ENCODE results near the gene ILF2.
"Not testable (repeated sequence)": the region's sequence is repeated elsewhere in the genome, so short reads cannot be mapped to it uniquely, and the experiment has no call there.

The ILF2 gene

DNA sequence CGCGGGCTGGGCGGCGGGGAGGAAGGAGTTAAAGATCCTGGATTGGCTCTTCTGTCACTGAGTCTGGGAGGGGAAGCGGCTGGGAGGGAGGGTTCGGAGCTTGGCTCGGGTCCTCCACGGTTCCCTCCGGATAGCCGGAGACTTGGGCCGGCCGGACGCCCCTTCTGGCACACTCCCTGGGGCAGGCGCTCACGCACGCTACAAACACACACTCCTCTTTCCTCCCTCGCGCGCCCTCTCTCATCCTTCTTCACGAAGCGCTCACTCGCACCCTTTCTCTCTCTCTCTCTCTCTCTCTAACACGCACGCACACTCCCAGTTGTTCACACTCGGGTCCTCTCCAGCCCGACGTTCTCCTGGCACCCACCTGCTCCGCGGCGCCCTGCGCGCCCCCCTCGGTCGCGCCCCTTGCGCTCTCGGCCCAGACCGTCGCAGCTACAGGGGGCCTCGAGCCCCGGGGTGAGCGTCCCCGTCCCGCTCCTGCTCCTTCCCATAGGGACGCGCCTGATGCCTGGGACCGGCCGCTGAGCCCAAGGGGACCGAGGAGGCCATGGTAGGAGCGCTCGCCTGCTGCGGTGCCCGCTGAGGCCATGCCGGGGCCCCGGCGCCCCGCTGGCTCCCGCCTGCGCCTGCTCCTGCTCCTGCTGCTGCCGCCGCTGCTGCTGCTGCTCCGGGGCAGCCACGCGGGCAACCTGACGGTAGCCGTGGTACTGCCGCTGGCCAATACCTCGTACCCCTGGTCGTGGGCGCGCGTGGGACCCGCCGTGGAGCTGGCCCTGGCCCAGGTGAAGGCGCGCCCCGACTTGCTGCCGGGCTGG, 7.9 kb upstream of the ILF2 start, which contains the start of gene NPR1:
Gene NPR1 (plus strand): TSS at position 170 of the 818 bp plus-strand sequence. CDS start 421 bp downstream, at position 591.
- peaks cover 7% of the 10 kb centered on the region for H3K4me1 ChIP-seq (ENCODE audit: control insufficient read depth, insufficient read depth, low read length)
- H3K9me3 ChIP-seq (ENCODE audit: control insufficient read depth, insufficient read depth, low read length), result no peaks in the 10 kb centered on the region
- peak within 1 kb of the TSS; percentile 66 for H3K4me3 ChIP-seq (ENCODE audit: low read depth, low read length)
- H3K36me3 ChIP-seq (ENCODE audit: control insufficient read depth, insufficient read depth, low read length), result no peaks in the 10 kb centered on the region
- peaks cover 41% of the 10 kb centered on the region for H3K27me3 ChIP-seq (ENCODE audit: control insufficient read depth, insufficient read depth, low read length)
- no peak within 1 kb of the TSS for H3K27ac ChIP-seq (ENCODE audit: low read depth, low read length)
- no peak within 1 kb of the TSS for H3K9ac ChIP-seq (ENCODE audit: low read depth, low read length)

DNA sequence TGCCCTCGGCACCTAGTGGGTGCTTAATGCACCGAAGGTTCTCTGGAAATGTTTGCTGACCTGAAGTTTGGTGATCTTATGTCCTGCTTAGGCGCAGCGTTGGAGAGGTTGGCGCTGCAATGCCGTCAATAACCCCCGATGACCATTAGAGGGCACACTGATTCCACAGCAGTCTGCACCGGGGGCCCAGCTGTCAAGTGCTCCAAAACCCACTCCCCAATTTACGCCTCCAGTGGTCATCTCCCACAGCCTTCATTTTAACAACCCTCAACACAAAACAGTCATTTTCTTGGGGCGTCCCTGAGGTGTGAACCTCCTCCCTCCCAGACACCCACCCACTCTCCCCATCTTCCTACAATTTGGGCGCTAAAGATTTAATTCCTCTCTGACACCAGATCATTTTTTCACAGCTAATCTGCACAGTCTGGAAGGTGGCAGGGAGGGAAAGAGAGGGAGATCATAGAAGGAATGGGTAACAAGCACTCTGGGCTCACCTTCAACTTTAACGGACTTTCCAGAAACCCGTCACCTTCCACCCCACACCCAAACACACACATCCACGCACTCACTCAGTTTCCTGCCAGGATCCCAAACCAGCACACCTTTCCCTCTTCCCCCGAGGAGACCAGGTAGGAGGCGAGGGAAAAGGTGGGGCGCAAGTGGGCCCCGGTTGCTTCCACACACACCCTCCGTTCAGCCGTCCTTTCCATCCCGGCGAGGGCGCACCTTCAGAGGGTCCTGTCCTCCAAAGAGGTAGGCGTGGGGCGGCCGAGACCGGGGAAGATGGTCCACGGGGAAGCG, 7.1 kb upstream of the ILF2 start:
- Histone ChIP-seq H3K27ac (ENCODE audit: low read depth, low read length) (no peak overlapping the region), H3K4me1 (ENCODE audit: control insufficient read depth, insufficient read depth, low read length) (peaks cover 7% of the 10 kb centered on the region), H3K4me3 (ENCODE audit: low read depth, low read length) (peak overlapping the region; percentile 66), H3K9ac (ENCODE audit: low read depth, low read length) (no peak overlapping the region), H3K27me3 (ENCODE audit: control insufficient read depth, insufficient read depth, low read length) (peaks cover 41% of the 10 kb centered on the region), H3K9me3 (ENCODE audit: control insufficient read depth, insufficient read depth, low read length) (no peaks in the 10 kb centered on the region), H3K36me3 (ENCODE audit: control insufficient read depth, insufficient read depth, low read length) (no peaks in the 10 kb centered on the region)

- Histone ChIP-seq H3K27ac (ENCODE audit: low read depth, low read length) (no peak overlapping the region), H3K9me3 (ENCODE audit: control insufficient read depth, insufficient read depth, low read length) (no peaks in the 10 kb centered on the region), H3K4me1 (ENCODE audit: control insufficient read depth, insufficient read depth, low read length) (peaks cover 7% of the 10 kb centered on the region; the same call in 1 of the 2 replicates), H3K36me3 (ENCODE audit: control insufficient read depth, insufficient read depth, low read length) (peaks cover 15% of the 10 kb centered on the region), H3K27me3 (ENCODE audit: control insufficient read depth, insufficient read depth, low read length) (peaks cover 8% of the 10 kb centered on the region), H3K9ac (ENCODE audit: low read depth, low read length) (no peak overlapping the region), H3K4me3 (ENCODE audit: low read depth, low read length) (no peak overlapping the region)
Measured at GRCh38 chr1:153673511-153673910, 2.7 kb upstream of the ILF2 start.

GRCh38 chr1:153671628-153672353, 998 bp upstream of the ILF2 start:
- not testable (repeated sequence) for H3K4me1 ChIP-seq (ENCODE audit: control insufficient read depth, insufficient read depth, low read length); H3K27me3 ChIP-seq (ENCODE audit: control insufficient read depth, insufficient read depth, low read length); H3K9me3 ChIP-seq (ENCODE audit: control insufficient read depth, insufficient read depth, low read length)
- peaks cover 32% of the 10 kb centered on the region for H3K36me3 ChIP-seq (ENCODE audit: control insufficient read depth, insufficient read depth, low read length)
- peak overlapping the region; percentile 49 for H3K9ac ChIP-seq (ENCODE audit: low read depth, low read length)
- peak overlapping the region; percentile 83 for H3K27ac ChIP-seq (ENCODE audit: low read depth, low read length)
- peak overlapping the region; percentile 85 for H3K4me3 ChIP-seq (ENCODE audit: low read depth, low read length)

DNA sequence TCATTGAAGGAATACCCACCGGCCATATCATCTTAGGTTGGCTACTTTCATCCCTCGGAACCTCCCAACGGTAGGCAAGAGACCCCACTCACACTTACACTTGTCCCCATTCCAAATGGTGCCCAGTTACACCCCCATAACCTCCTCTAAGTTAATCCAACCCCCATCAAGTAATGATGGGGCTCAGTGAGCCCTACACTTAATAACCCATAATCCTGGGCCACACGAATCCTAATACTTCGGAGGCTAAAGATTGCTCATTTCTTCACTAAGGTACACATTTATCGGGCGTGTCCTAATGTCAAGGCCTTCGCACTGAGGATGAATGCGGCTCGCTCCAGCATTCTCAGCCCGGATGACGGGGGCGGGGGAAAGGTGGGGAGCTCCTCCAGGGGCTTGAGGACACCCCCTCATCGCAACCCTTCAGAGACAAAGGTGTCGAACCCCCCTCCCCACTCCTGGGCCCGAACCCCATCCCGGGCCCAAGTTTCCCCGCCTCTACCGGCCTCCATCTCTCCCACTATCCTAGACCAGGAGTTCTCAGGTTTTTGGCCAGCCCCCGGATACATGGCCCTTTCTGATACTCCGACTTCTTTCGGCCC, 435 bp downstream of the ILF2 start:
- Histone ChIP-seq H3K9me3 (ENCODE audit: control insufficient read depth, insufficient read depth, low read length) (no peaks in the 10 kb centered on the region), H3K27ac (ENCODE audit: low read depth, low read length) (peak overlapping the region; percentile 86), H3K4me3 (ENCODE audit: low read depth, low read length) (peak overlapping the region; percentile 78), H3K27me3 (ENCODE audit: control insufficient read depth, insufficient read depth, low read length) (no peaks in the 10 kb centered on the region), H3K36me3 (ENCODE audit: control insufficient read depth, insufficient read depth, low read length) (peaks cover 47% of the 10 kb centered on the region), H3K4me1 (ENCODE audit: control insufficient read depth, insufficient read depth, low read length) (peaks cover 4% of the 10 kb centered on the region; the same call in 1 of the 2 replicates), H3K9ac (ENCODE audit: low read depth, low read length) (peak overlapping the region; percentile 93)

- H3K27me3 ChIP-seq (ENCODE audit: control insufficient read depth, insufficient read depth, low read length), result no peaks in the 10 kb centered on the region
- H3K4me3 ChIP-seq (ENCODE audit: low read depth, low read length), result peak overlapping the region; percentile 78
- H3K9ac ChIP-seq (ENCODE audit: low read depth, low read length), result 0 out of 2 replicates have a peak overlapping the region, but pooled peaks have one; percentile 93
- H3K9me3 ChIP-seq (ENCODE audit: control insufficient read depth, insufficient read depth, low read length), result no peaks in the 10 kb centered on the region
- no peak overlapping the region for H3K27ac ChIP-seq (ENCODE audit: low read depth, low read length)
- H3K36me3 ChIP-seq (ENCODE audit: control insufficient read depth, insufficient read depth, low read length), result peaks cover 54% of the 10 kb centered on the region
- H3K4me1 ChIP-seq (ENCODE audit: control insufficient read depth, insufficient read depth, low read length), result peaks cover 4% of the 10 kb centered on the region; the same call in 1 of the 2 replicates
Measured at GRCh38 chr1:153669606-153670005, 1.2 kb downstream of the ILF2 start.

- not testable (repeated sequence) for H3K9me3 ChIP-seq (ENCODE audit: control insufficient read depth, insufficient read depth, low read length); H3K9ac ChIP-seq (ENCODE audit: low read depth, low read length); H3K27me3 ChIP-seq (ENCODE audit: control insufficient read depth, insufficient read depth, low read length); H3K27ac ChIP-seq (ENCODE audit: low read depth, low read length); H3K4me3 ChIP-seq (ENCODE audit: low read depth, low read length); H3K4me1 ChIP-seq (ENCODE audit: control insufficient read depth, insufficient read depth, low read length)
- H3K36me3 ChIP-seq (ENCODE audit: control insufficient read depth, insufficient read depth, low read length), result peaks cover 64% of the 10 kb centered on the region
Measured at GRCh38 chr1:153668672-153669071, 2.1 kb downstream of the ILF2 start.

DNA sequence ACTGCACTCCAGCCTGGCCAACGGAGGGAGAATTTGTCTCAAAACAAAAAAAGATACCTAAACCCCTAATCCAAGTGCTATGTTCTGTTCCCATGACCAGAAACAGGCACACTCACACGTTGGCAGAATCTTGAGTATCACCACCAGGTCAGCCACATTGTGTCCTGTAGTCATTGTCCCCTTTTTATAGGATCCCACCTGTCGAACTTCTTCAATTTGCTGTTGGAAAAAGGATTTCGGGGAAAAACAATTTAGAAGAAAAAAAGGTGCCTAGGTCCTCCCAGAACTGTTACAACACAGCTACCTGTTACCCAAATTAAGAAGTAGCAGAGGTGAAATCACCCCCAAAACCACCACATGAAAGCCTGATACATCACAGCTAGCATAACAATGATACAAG, 3.4 kb downstream of the ILF2 start:
- Histone ChIP-seq H3K4me1 (ENCODE audit: control insufficient read depth, insufficient read depth, low read length) (peaks cover 4% of the 10 kb centered on the region; the same call in 1 of the 2 replicates), H3K27ac (ENCODE audit: low read depth, low read length) (no peak overlapping the region), H3K27me3 (ENCODE audit: control insufficient read depth, insufficient read depth, low read length) (no peaks in the 10 kb centered on the region), H3K36me3 (ENCODE audit: control insufficient read depth, insufficient read depth, low read length) (peaks cover 76% of the 10 kb centered on the region), H3K9ac (ENCODE audit: low read depth, low read length) (no peak overlapping the region), H3K4me3 (ENCODE audit: low read depth, low read length) (no peak overlapping the region), H3K9me3 (ENCODE audit: control insufficient read depth, insufficient read depth, low read length) (no peaks in the 10 kb centered on the region)

DNA sequence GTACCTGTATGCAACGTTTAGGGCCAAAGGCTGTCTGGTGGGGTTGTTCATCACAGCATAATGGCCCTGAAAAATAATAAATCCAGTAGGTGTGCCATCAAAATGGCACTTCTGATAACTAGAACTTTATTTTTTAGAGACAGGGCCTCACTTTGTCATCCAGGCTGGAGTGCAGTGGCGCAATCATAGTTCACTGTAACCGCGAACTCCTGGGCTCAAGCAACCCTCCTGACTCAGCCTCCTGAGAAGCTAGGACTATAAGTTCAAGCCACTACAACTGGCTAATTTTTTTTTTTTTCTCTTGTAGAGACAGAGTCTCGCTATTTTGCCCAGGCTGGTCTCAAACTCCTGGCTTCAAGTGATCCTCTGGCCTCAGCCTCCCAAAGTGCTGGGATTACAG, 7.6 kb downstream of the ILF2 start:
- no peak overlapping the region for H3K27ac ChIP-seq (ENCODE audit: low read depth, low read length)

DNA sequence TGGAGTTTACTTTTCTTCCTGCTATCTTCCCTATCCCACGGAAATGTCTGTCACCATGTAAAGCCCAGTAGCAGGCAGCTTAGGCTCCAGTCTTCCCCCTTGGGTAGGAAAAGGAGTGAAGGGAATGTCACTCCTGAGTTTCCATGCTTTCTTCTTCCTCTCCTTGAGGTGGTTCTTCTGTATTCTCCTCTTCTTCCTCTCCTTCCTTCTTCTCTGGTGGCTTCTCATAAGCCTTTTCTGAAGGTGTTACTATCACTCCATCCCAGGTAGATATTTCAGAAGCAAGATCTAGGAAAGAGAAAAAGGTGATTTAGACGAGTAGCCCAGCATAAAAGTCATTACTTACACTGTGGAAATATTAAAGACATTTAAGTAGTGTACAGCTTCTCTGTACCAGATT, 8.5 kb downstream of the ILF2 start:
- peaks cover 72% of the 10 kb centered on the region for H3K36me3 ChIP-seq (ENCODE audit: control insufficient read depth, insufficient read depth, low read length)
- no peak overlapping the region for H3K9ac ChIP-seq (ENCODE audit: low read depth, low read length)
- H3K27ac ChIP-seq (ENCODE audit: low read depth, low read length), result no peak overlapping the region
- no peaks in the 10 kb centered on the region for H3K27me3 ChIP-seq (ENCODE audit: control insufficient read depth, insufficient read depth, low read length)
- peaks cover 5% of the 10 kb centered on the region for H3K4me1 ChIP-seq (ENCODE audit: control insufficient read depth, insufficient read depth, low read length)
- no peak overlapping the region for H3K4me3 ChIP-seq (ENCODE audit: low read depth, low read length)
- H3K9me3 ChIP-seq (ENCODE audit: control insufficient read depth, insufficient read depth, low read length), result no peaks in the 10 kb centered on the region

More for the DNA sequence above, 7.6 kb downstream of the ILF2 start:
- no peak overlapping the region for H3K9ac ChIP-seq (ENCODE audit: low read depth, low read length)
- peaks cover 81% of the 10 kb centered on the region for H3K36me3 ChIP-seq (ENCODE audit: control insufficient read depth, insufficient read depth, low read length)
- peaks cover 5% of the 10 kb centered on the region for H3K4me1 ChIP-seq (ENCODE audit: control insufficient read depth, insufficient read depth, low read length)
- no peaks in the 10 kb centered on the region for H3K9me3 ChIP-seq (ENCODE audit: control insufficient read depth, insufficient read depth, low read length)
- H3K27me3 ChIP-seq (ENCODE audit: control insufficient read depth, insufficient read depth, low read length), result no peaks in the 10 kb centered on the region
- no peak overlapping the region for H3K4me3 ChIP-seq (ENCODE audit: low read depth, low read length)
